H1 (cell line): ENCODE data around the gene STEAP3. TPM values are rescaled to one million over a fixed set of nuclear protein-coding genes. Genes with fewer than 3 reads are reported as not detected.

Source experiments
- CTCF ChIA-PET: fragments of 300-600 bp; sonication (Branson Sonifier 250); formaldehyde crosslinking; loops from one replicate; lab custom pipeline; 2021; ENCODE audit not compliant: partially characterized antibody; lab: Charles Lee
- POLR2A ChIA-PET: fragments of 300-600 bp; sonication (Branson Sonifier 250); formaldehyde crosslinking; loops from one replicate; lab custom pipeline; 2021; ENCODE audit warnings: inconsistent platforms; ENCODE audit not compliant: partially characterized antibody; lab: Charles Lee
- DNase-seq, 2 experiments: peaks; one replicate each; pipeline versions ENCODE4 v3.0.0 to v3.0.0-alpha.2; 2010 to 2022; ENCODE audit warnings: low spot score in 2 of 2, low read depth in 1 of 2, mixed read lengths in 1 of 2
- FAIRE-seq: peaks from 2 replicates; lab custom pipeline; 2011; peaks lifted over from hg19 to GRCh38; lab: Jason Lieb, UNC
- H2AFZ ChIP-seq: 2 replicates; pipeline ENCODE4 v1.8.1; 2012; ENCODE audit warnings: low read length, inconsistent platforms
- H2AK5ac ChIP-seq: 2 replicates; pipeline ENCODE4 v1.6.1; 2013; ENCODE audit warnings: low read depth, low read length
- H2BK120ac ChIP-seq: replicated peaks from 2 replicates; pipeline ENCODE3; 2013; ENCODE audit warnings: low read depth, low read length, inconsistent platforms
- H2BK12ac ChIP-seq: 2 replicates; pipeline ENCODE4 v1.6.1; 2013; ENCODE audit warnings: low read depth, low read length
- H2BK15ac ChIP-seq: 2 replicates; pipeline ENCODE4 v1.6.1; 2013; ENCODE audit warnings: low read length
- H2BK20ac ChIP-seq: 2 replicates; pipeline ENCODE4 v1.6.1; 2013; ENCODE audit warnings: low read length
- H2BK5ac ChIP-seq: 2 replicates; pipeline ENCODE4 v1.6.1; 2013; ENCODE audit warnings: low read depth, low read length
- H3K14ac ChIP-seq: 2 replicates; pipeline ENCODE4 v1.6.1; 2013; ENCODE audit warnings: inconsistent platforms; ENCODE audit not compliant: insufficient read length
- H3K18ac ChIP-seq: 2 replicates; pipeline ENCODE4 v1.6.1; 2013; ENCODE audit warnings: low read length; ENCODE audit errors: extremely low read depth
- H3K23ac ChIP-seq: 2 replicates; pipeline ENCODE4 v1.6.1; 2013; ENCODE audit warnings: inconsistent platforms; ENCODE audit not compliant: insufficient read length
- H3K23me2 ChIP-seq: 2 replicates; pipeline ENCODE4 v1.6.1; 2013; ENCODE audit warnings: low read depth, low read length
- H3K27ac ChIP-seq: 2 replicates; pipeline ENCODE4 v1.6.1; 2011; ENCODE audit warnings: low read depth, low read length, inconsistent platforms
- H3K27me3 ChIP-seq, 4 experiments: replicated peaks in 1 of 4; 1 replicate in 1 of 4; 2 replicates in 3 of 4; pipeline versions ENCODE4 v1.6.1 to v1.8.1; 2011 to 2013; ENCODE audit warnings: low read length in 3 of 4, mild to moderate bottlenecking in 3 of 4, inconsistent platforms in 2 of 4, mixed read lengths in 2 of 4, moderate library complexity in 1 of 4; ENCODE audit not compliant: control insufficient read depth in 3 of 4, insufficient read depth in 3 of 4; ENCODE audit errors: extremely low read depth in 1 of 4
- H3K36me3 ChIP-seq, 4 experiments: 2 replicates each; pipeline versions ENCODE4 v1.6.1 to v1.8.1; 2011 to 2013; ENCODE audit warnings: mild to moderate bottlenecking in 4 of 4, low read length in 3 of 4, moderate library complexity in 2 of 4, control low read depth in 1 of 4, inconsistent platforms in 1 of 4; ENCODE audit not compliant: insufficient read depth in 4 of 4, control insufficient read depth in 2 of 4
- H3K4ac ChIP-seq: replicated peaks from 2 replicates; pipeline ENCODE3; 2013; ENCODE audit warnings: low read length, low read depth, mixed read lengths, inconsistent platforms; ENCODE audit not compliant: insufficient read length
- H3K4me1 ChIP-seq, 4 experiments: replicated peaks in 1 of 4; 1 replicate in 1 of 4; 2 replicates in 3 of 4; pipeline versions ENCODE4 v1.6.1 to v1.8.1; 2011 to 2013; ENCODE audit warnings: low read length in 3 of 4, inconsistent platforms in 2 of 4, mixed read lengths in 1 of 4; ENCODE audit not compliant: insufficient read depth in 4 of 4, control insufficient read depth in 3 of 4
- H3K4me2 ChIP-seq, 2 experiments: 2 replicates each; pipeline versions ENCODE4 v1.6.1 to v1.8.1; 2011 to 2013; ENCODE audit warnings: low read depth in 2 of 2, low read length in 2 of 2, control low read depth in 1 of 2, inconsistent platforms in 1 of 2, mild to moderate bottlenecking in 1 of 2; ENCODE audit not compliant: insufficient read depth in 1 of 2
- H3K4me3 ChIP-seq, 4 experiments: fragments of 200-600, 300-600 bp in 1 of 4; sonication (generic), shearing (Covaris generic), sonication (Bioruptor Twin) in 1 of 4; 2 replicates each; pipeline versions ENCODE4 v1.5.1 to v1.8.1; 2011 to 2016; ENCODE audit warnings: low read length in 4 of 4, low read depth in 3 of 4, control low read depth in 2 of 4, inconsistent platforms in 2 of 4, mild to moderate bottlenecking in 2 of 4, mixed read lengths in 1 of 4, moderate library complexity in 1 of 4; ENCODE audit not compliant: insufficient read depth in 2 of 4; ENCODE audit errors: extremely low read depth in 1 of 4
- H3K56ac ChIP-seq: replicated peaks from 2 replicates; pipeline ENCODE3; 2013; ENCODE audit warnings: low read depth, mild to moderate bottlenecking, mixed read lengths, low read length, inconsistent platforms; ENCODE audit not compliant: insufficient read length
- H3K79me1 ChIP-seq: 2 replicates; pipeline ENCODE4 v1.6.1; 2013; ENCODE audit warnings: low read depth, low read length, control low read depth
- H3K79me2 ChIP-seq, 2 experiments: 2 replicates each; pipeline versions ENCODE4 v1.6.1 to v1.8.1; 2012 to 2013; ENCODE audit warnings: low read length in 2 of 2, mild to moderate bottlenecking in 2 of 2, inconsistent platforms in 1 of 2; ENCODE audit not compliant: insufficient read depth in 2 of 2, control insufficient read depth in 1 of 2
- H3K9ac ChIP-seq, 4 experiments: replicated peaks in 1 of 4; 1 replicate in 1 of 4; 2 replicates in 3 of 4; pipeline versions ENCODE4 v1.6.1 to v1.8.1; 2011 to 2013; ENCODE audit warnings: low read depth in 3 of 4, low read length in 3 of 4, control low read depth in 2 of 4, mild to moderate bottlenecking in 2 of 4, moderate library complexity in 2 of 4, inconsistent platforms in 1 of 4; ENCODE audit errors: extremely low read depth in 1 of 4
- H3K9me3 ChIP-seq, 2 experiments: 2 replicates each; pipeline versions ENCODE4 v1.6.1 to v1.8.1; 2012 to 2013; ENCODE audit warnings: mild to moderate bottlenecking in 2 of 2, moderate library complexity in 2 of 2, control low read depth in 1 of 2, inconsistent platforms in 1 of 2, low read depth in 1 of 2, low read length in 1 of 2, mixed read lengths in 1 of 2; ENCODE audit not compliant: insufficient read depth in 2 of 2
- H4K20me1 ChIP-seq, 2 experiments: replicated peaks in 1 of 2; 2 replicates each; pipeline versions ENCODE3 to v1.8.1; 2011 to 2013; ENCODE audit warnings: inconsistent platforms in 2 of 2, low read length in 2 of 2, mild to moderate bottlenecking in 1 of 2; ENCODE audit not compliant: insufficient read depth in 2 of 2, control insufficient read depth in 1 of 2
- H4K5ac ChIP-seq: 2 replicates; pipeline ENCODE4 v1.6.1; 2013; ENCODE audit warnings: low read length, low read depth, mixed read lengths, inconsistent platforms; ENCODE audit not compliant: insufficient read length
- H4K8ac ChIP-seq: 2 replicates; pipeline ENCODE4 v1.8.0; 2013; ENCODE audit warnings: mild to moderate bottlenecking, moderate library complexity, low read length, inconsistent platforms; ENCODE audit not compliant: insufficient read depth; ENCODE audit errors: extremely low read depth
- H4K91ac ChIP-seq: replicated peaks from 2 replicates; pipeline ENCODE3; 2013; ENCODE audit warnings: low read length, mixed read lengths, inconsistent platforms; ENCODE audit not compliant: insufficient read length
- CEBPB ChIP-seq: IDR thresholded peaks from 2 replicates; pipeline ENCODE4 v1.6.1; 2012; ENCODE audit warnings: low read depth, low read length
- SIN3A ChIP-seq, 2 experiments: IDR thresholded peaks in 1 of 2; conservative IDR thresholded peaks in 1 of 2; 2 replicates each; pipeline ENCODE4 v1.6.1; 2011 to 2012; ENCODE audit warnings: low read length in 2 of 2, improper control_type of control experiment in 1 of 2, low read depth in 1 of 2, mild to moderate bottlenecking in 1 of 2
- SIRT6 ChIP-seq: IDR thresholded peaks from one replicate; pipeline ENCODE4 v1.7.1; 2012; ENCODE audit warnings: low read length, inconsistent platforms
- SP1 ChIP-seq: IDR thresholded peaks from 2 replicates; pipeline ENCODE4 v1.6.1; 2011; ENCODE audit warnings: low read depth, low read length
- SP2 ChIP-seq: IDR thresholded peaks from 2 replicates; pipeline ENCODE4 v1.6.1; 2012; ENCODE audit warnings: mild to moderate bottlenecking, low read length, inconsistent platforms
- WGBS, 2 experiments: shearing (Covaris generic) in 1 of 2; methylation state at CpG; one replicate each; pipeline versions ENCODE4 v1.1.6 to v1.1.7; 2013 to 2015; ENCODE audit warnings: low lambda C conversion rate in 2 of 2, mixed read lengths in 2 of 2, inconsistent platforms in 1 of 2, low coverage in 1 of 2, missing lambda C conversion rate in 1 of 2; ENCODE audit not compliant: insufficient replicate concordance in 2 of 2, insufficient coverage in 1 of 2, insufficient read length in 1 of 2; ENCODE audit errors: extremely low coverage in 1 of 2, missing lambda C conversion rate in 1 of 2; 5-methylcytosine and 5-hydroxymethylcytosine counted together
- polyA plus RNA-seq, 7 experiments: library from polyadenylated mRNA; depleted of rRNA in 3 of 7; stranded (reverse) in 5 of 7; unstranded in 2 of 7; fragments of >200 nt in 5 of 7; fragments of 200-250 nt in 2 of 7; gene quantifications; 1 replicate in 5 of 7; 2 replicates in 1 of 7; 4 replicates in 1 of 7; pipeline versions ENCODE4 v1.2.1 to v1.2.3, GENCODE V29; 2011 to 2013; ENCODE audit warnings: missing spikeins in 2 of 7, mixed read lengths in 2 of 7
- total RNA-seq: library from RNA; stranded (reverse); fragmentation: NEBNext Ultra II Directional; extraction: Animal tissue kit (Norgen Biotek cat#: 25700); gene quantifications from 2 replicates; pipeline ENCODE4 v1.2.1, GENCODE V29; 2021

Gene STEAP3
- total and polyA plus RNA-seq, 2 of the 8 experiments (the other 6 are each of a cell fraction or from before 2014, with no cell fraction given), result 21.7 to 27.9 TPM

- Histone ChIP-seq H2BK5ac (no peak overlapping the region), H3K18ac (no peak overlapping the region), H2AFZ (no peak overlapping the region), H3K4me3 (no peak overlapping the region), H2BK120ac (no peak overlapping the region), H3K4me2 (no peak overlapping the region), H4K20me1 (no peaks in the 10 kb centered on the region), H3K79me2 (no peaks in the 10 kb centered on the region), H3K27ac (no peak overlapping the region), H2BK15ac (no peak overlapping the region), H3K27me3 (no peaks in the 10 kb centered on the region; a peak in 1 of 7 replicates), H2BK12ac (no peak overlapping the region), H3K79me1 (no peaks in the 10 kb centered on the region), H2AK5ac (no peak overlapping the region; the same call in 1 of the 2 replicates), H3K23me2 (no peaks in the 10 kb centered on the region; the same call in 1 of the 2 replicates), H2BK20ac (no peak overlapping the region), H3K9me3 (no peaks in the 10 kb centered on the region), H3K36me3 (no peaks in the 10 kb centered on the region), H3K14ac (no peak overlapping the region), H4K8ac (peak overlapping the region; percentile 2; the same call in 1 of the 2 replicates), H3K56ac (no peak overlapping the region), H4K5ac (no peak overlapping the region), H3K23ac (no peak overlapping the region), H4K91ac (no peak overlapping the region), H3K4me1 (peaks cover 0 to 4% (median 0%) of the 10 kb centered on the region in 4 experiments; a peak in 2 of 7 replicates), H3K9ac (no peak overlapping the region), H3K4ac (no peak overlapping the region)
- no peak for DNase-seq
- CTCF ChIA-PET, result no interaction called here
- TF ChIP-seq SIN3A (conservative IDR thresholded peaks at IDR 0.05 in 1 of 2, IDR thresholded peaks at IDR 0.05 in 1 of 2; ENCODE audit: low read depth in 1 of 2, low read length in 2 of 2), result no peak
- TF ChIP-seq SIRT6, result no peak
- TF ChIP-seq SP2, result no peak
- TF ChIP-seq SP1, result no peak
- no peak for TF ChIP-seq CEBPB
- POLR2A ChIA-PET, result no interaction called here
- 91% methylated on average over 6 of the region's 6 CpGs; no CpG with 5 or more reads in 1 of the 2 experiments for WGBS, 2 experiments
- no peak for FAIRE-seq
Observed at GRCh38 chr2:119204525-119204924, 19.1 kb upstream of the STEAP3 start.
